SK-N-SH treated with all-trans-retinoic acid at 6 μM for 48 hours (cell line): Measurements from ENCODE around the gene SPECC1L.

Source experiments
- ATAC-seq: fragments of 200-7000 bp; cut with Tn5 transposase; 3 replicates; pipeline ENCODE4 v1.9.1; 2020; ENCODE audit warnings: mild to moderate bottlenecking, moderate library complexity
- ARNTL ChIP-seq: fragments of 450-650 bp; formaldehyde crosslinking; IDR thresholded peaks from 2 replicates; pipeline ENCODE4 v1.5.0; 2020; ENCODE audit warnings: low read depth, mild to moderate bottlenecking, moderate library complexity, borderline replicate concordance
- CSDC2 ChIP-seq: fragments of 250-450 bp; sonication (Bioruptor Pico); IDR thresholded peaks from 2 replicates; pipeline ENCODE4 v1.5.0; 2020; ENCODE audit warnings: mild to moderate bottlenecking, moderate library complexity
- CSRNP3 ChIP-seq: fragments of 250-450 bp; sonication (Bioruptor Pico); IDR thresholded peaks from 2 replicates; pipeline ENCODE4 v1.5.1; 2021; ENCODE audit warnings: mild to moderate bottlenecking, moderate library complexity
- ESRRG ChIP-seq: fragments of 250-450 bp; sonication (Bioruptor Pico); IDR thresholded peaks from 2 replicates; pipeline ENCODE4 v1.6.1; 2021; ENCODE audit warnings: mild to moderate bottlenecking
- GLIS3 ChIP-seq: fragments of 250-450 bp; sonication (Bioruptor Pico); IDR thresholded peaks from 2 replicates; pipeline ENCODE4 v1.5.0; 2020; ENCODE audit warnings: mild to moderate bottlenecking, moderate library complexity
- ISL1 ChIP-seq: fragments of 250-450 bp; sonication (Bioruptor Pico); IDR thresholded peaks from 2 replicates; pipeline ENCODE4 v2.1.2; 2022; ENCODE audit warnings: mild to moderate bottlenecking, moderate library complexity
- PPARA ChIP-seq: fragments of 250-450 bp; sonication (Bioruptor Pico); IDR thresholded peaks from 2 replicates; pipeline ENCODE4 v1.5.0; 2020; ENCODE audit warnings: mild to moderate bottlenecking, borderline replicate concordance
- RARB ChIP-seq: fragments of 250-450 bp; sonication (Bioruptor Pico); IDR thresholded peaks from 2 replicates; pipeline ENCODE4 v1.8.0; 2021; ENCODE audit warnings: mild to moderate bottlenecking, moderate library complexity
- SNAI2 ChIP-seq: fragments of 250-450 bp; sonication (Bioruptor Pico); IDR thresholded peaks from 2 replicates; pipeline ENCODE4 v1.5.0; 2020; ENCODE audit warnings: mild to moderate bottlenecking, moderate library complexity
- TCF4 ChIP-seq: fragments of 250-450 bp; sonication (Bioruptor Pico); IDR thresholded peaks from 2 replicates; pipeline ENCODE4 v1.8.0; 2021; ENCODE audit warnings: mild to moderate bottlenecking, moderate library complexity, borderline replicate concordance
- TOX ChIP-seq: fragments of 250-450 bp; sonication (Bioruptor Pico); IDR thresholded peaks from 2 replicates; pipeline ENCODE4 v1.8.0; 2021; ENCODE audit warnings: mild to moderate bottlenecking, moderate library complexity, borderline replicate concordance
- TSHZ2 ChIP-seq: fragments of 250-450 bp; sonication (Bioruptor Pico); IDR thresholded peaks from 2 replicates; pipeline ENCODE4 v1.5.0; 2020; ENCODE audit warnings: mild to moderate bottlenecking, moderate library complexity
- ZC3H10 ChIP-seq: fragments of 250-450 bp; sonication (Bioruptor Pico); IDR thresholded peaks from 2 replicates; pipeline ENCODE4 v1.5.1; 2021; ENCODE audit warnings: mild to moderate bottlenecking, moderate library complexity
- ZFP3 ChIP-seq: fragments of 250-450 bp; sonication (Bioruptor Pico); IDR thresholded peaks from 2 replicates; pipeline ENCODE4 v1.5.0; 2020; ENCODE audit warnings: mild to moderate bottlenecking, moderate library complexity
- ZFP30 ChIP-seq: fragments of 450-650 bp; formaldehyde crosslinking; IDR thresholded peaks from 2 replicates; pipeline ENCODE4 v1.5.0; 2022; ENCODE audit warnings: mild to moderate bottlenecking, moderate library complexity
- ZNF565 ChIP-seq: fragments of 450-650 bp; formaldehyde crosslinking; conservative IDR thresholded peaks from 2 replicates; pipeline ENCODE4 v1.5.0; 2020; ENCODE audit warnings: low read depth, mild to moderate bottlenecking, moderate library complexity
- ZNF70 ChIP-seq: fragments of 450-650 bp; formaldehyde crosslinking; IDR thresholded peaks from 2 replicates; pipeline ENCODE4 v1.5.0; 2020; ENCODE audit warnings: mild to moderate bottlenecking, moderate library complexity
- ZNF8 ChIP-seq: fragments of 450-650 bp; formaldehyde crosslinking; IDR thresholded peaks from 2 replicates; pipeline ENCODE4 v1.5.0; 2020; ENCODE audit warnings: mild to moderate bottlenecking, moderate library complexity
- TF ChIP-seq, protein P1 (sequence below): fragments of 250-450 bp; sonication (Bioruptor Pico); IDR thresholded peaks from 2 replicates; pipeline ENCODE4 v1.5.1; 2020; ENCODE audit warnings: low read depth, mild to moderate bottlenecking, moderate library complexity
- TF ChIP-seq, protein P2 (sequence below): fragments of 250-450 bp; sonication (Bioruptor Pico); IDR thresholded peaks from 2 replicates; pipeline ENCODE4 v1.8.0; 2021; ENCODE audit warnings: low read depth, mild to moderate bottlenecking, moderate library complexity, borderline replicate concordance

SPECC1L gene

DNA sequence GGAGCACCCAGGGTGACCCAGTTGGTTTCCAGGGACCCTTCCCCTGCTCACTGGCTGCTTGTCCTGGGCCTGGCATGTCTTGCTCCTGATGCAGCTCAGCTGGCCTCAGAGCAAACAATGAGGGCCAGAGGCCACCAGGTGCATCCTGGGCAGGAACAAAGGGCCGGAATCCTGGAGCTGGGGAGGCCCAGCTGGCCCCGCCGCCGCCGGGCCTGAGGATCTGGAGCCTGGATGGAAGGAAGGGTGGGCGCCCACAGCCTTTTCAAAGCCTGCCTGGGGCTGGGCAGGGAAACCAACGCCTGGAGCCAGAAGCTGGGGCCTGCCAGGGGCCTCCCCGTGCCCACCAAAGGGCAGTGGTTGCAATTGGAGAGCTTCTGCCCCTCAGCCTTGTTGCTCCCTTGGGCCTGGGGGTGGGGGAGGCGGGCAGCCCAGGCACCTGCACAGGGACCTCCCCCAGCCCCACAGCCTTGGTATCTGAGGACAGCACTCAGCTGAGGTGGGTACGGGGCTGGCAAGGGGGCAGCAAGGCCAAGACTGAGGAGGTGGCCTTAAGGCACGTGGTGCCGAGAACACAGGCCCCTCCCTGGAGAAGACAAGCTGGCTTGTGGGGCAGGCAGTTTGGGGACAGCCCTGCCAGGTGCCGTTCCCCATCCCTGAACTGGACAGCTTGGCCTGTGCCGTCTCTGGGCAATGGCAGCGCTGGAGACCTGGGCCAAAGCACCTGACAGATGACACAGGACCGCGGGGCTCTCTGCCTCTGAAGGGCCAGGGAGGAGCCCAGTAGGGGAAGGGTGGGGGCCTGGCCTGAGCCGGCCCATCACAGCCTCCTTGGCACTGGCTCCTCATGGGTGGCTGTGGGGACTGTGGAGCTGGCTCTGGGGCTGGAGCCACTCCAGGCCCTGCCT lies 149.7 kb downstream of the SPECC1L start:
- ATAC-seq = peak; percentile 9
- TF ChIP-seq ZNF8 (CRISPR knock-in tag) = no peak
- no peak for TF ChIP-seq CSRNP3 (CRISPR knock-in tag)
- no peak for TF ChIP-seq ZNF565 (CRISPR knock-in tag)
- no peak for TF ChIP-seq TCF4
- no peak for TF ChIP-seq TOX
- no peak for TF ChIP-seq ZFP3 (CRISPR knock-in tag)
- no peak for TF ChIP-seq RARB (CRISPR knock-in tag)
- TF ChIP-seq ZC3H10 = no peak
- no peak for TF ChIP-seq TSHZ2 (CRISPR knock-in tag)
- TF ChIP-seq ESRRG (CRISPR knock-in tag) = no peak
- TF ChIP-seq ISL1 (CRISPR knock-in tag) = no peak

- TF ChIP-seq TOX = no peak
- TF ChIP-seq ESRRG (CRISPR knock-in tag) = no peak
- TF ChIP-seq ARNTL (CRISPR knock-in tag) = no peak
- TF ChIP-seq TSHZ2 (CRISPR knock-in tag) = no peak
- no peak for TF ChIP-seq RARB (CRISPR knock-in tag)
- TF ChIP-seq, protein P1, sequence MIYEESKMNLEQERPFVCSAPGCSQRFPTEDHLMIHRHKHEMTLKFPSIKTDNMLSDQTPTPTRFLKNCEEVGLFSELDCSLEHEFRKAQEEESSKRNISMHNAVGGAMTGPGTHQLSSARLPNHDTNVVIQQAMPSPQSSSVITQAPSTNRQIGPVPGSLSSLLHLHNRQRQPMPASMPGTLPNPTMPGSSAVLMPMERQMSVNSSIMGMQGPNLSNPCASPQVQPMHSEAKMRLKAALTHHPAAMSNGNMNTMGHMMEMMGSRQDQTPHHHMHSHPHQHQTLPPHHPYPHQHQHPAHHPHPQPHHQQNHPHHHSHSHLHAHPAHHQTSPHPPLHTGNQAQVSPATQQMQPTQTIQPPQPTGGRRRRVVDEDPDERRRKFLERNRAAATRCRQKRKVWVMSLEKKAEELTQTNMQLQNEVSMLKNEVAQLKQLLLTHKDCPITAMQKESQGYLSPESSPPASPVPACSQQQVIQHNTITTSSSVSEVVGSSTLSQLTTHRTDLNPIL (CRISPR knock-in tag) = no peak
- TF ChIP-seq ISL1 (CRISPR knock-in tag) = no peak
- no peak for TF ChIP-seq ZNF70 (CRISPR knock-in tag)
- TF ChIP-seq ZC3H10 = no peak
- TF ChIP-seq ZNF8 (CRISPR knock-in tag) = no peak
- no peak for TF ChIP-seq CSDC2
- TF ChIP-seq PPARA = no peak
- no peak for TF ChIP-seq ZNF565 (CRISPR knock-in tag)
- TF ChIP-seq GLIS3 (CRISPR knock-in tag) = no peak
- no peak for TF ChIP-seq ZFP30 (CRISPR knock-in tag)
- TF ChIP-seq, protein P2, sequence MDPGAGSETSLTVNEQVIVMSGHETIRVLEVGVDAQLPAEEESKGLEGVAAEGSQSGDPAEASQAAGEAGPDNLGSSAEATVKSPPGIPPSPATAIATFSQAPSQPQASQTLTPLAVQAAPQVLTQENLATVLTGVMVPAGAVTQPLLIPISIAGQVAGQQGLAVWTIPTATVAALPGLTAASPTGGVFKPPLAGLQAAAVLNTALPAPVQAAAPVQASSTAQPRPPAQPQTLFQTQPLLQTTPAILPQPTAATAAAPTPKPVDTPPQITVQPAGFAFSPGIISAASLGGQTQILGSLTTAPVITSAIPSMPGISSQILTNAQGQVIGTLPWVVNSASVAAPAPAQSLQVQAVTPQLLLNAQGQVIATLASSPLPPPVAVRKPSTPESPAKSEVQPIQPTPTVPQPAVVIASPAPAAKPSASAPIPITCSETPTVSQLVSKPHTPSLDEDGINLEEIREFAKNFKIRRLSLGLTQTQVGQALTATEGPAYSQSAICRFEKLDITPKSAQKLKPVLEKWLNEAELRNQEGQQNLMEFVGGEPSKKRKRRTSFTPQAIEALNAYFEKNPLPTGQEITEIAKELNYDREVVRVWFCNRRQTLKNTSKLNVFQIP (CRISPR knock-in tag) = no peak
These were observed 150.3 kb downstream of the SPECC1L start for GRCh38 chr22:24420977-24421343.

GRCh38 chr22:24421428-24421931 lies 150.8 kb downstream of the SPECC1L start:
- ATAC-seq = peak; percentile 7
- TF ChIP-seq, protein P2 (CRISPR knock-in tag) = no peak
- TF ChIP-seq GLIS3 (CRISPR knock-in tag) (no peak), ZC3H10 (no peak), RARB (CRISPR knock-in tag) (no peak), SNAI2 (CRISPR knock-in tag) (no peak), ESRRG (CRISPR knock-in tag) (no peak), TCF4 (no peak), ZFP3 (CRISPR knock-in tag) (no peak)
- TF ChIP-seq, protein P1 (CRISPR knock-in tag) = no peak

More at GRCh38 chr22:24420977-24421343, 150.3 kb downstream of the SPECC1L start:
- no peak for ATAC-seq
